PC-9 (cell line): ENCODE data around the gene ERRFI1.

ENCODE experiments used
- CTCF ChIP-seq: fragments of 200-600 bp; sonication (generic); conservative IDR thresholded peaks from 2 replicates; pipeline ENCODE4 v1.6.1; 2017; ENCODE audit warnings: mixed run types, antibody characterized with exemption, mild to moderate bottlenecking, moderate library complexity
- EZH2 ChIP-seq: fragments of 200-600 bp; sonication (generic); IDR thresholded peaks from 2 replicates; pipeline ENCODE4 v1.8.0; 2017; ENCODE audit warnings: antibody characterized with exemption, low read depth

DNA sequence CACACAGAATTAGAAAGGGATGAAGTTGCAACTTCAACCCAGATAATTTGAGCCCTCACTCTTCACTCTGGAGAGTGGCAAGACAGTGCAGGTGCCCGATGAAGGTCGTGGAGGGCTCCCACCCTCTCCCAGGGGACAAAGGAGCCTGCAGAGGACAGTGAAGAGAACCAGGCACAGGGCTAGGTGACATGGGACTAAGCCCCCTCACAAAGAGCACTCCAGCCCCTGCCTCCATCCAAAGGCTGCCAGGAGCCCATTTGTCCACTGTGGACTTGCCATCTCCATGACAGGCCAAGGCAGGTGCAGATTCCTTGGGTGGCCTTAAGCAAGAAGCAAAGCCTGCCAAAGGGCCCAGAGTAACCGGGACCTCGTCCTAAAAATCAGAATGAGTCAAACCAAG lies 15.1 kb downstream of the ERRFI1 start:
- TF ChIP-seq CTCF, result no peak
- no peak for TF ChIP-seq EZH2
